ENCODE results near the gene HDAC4.

- no peak for TF ChIP-seq POLR2A (IDR thresholded peaks at IDR 0.05)
- TF ChIP-seq, protein P1, sequence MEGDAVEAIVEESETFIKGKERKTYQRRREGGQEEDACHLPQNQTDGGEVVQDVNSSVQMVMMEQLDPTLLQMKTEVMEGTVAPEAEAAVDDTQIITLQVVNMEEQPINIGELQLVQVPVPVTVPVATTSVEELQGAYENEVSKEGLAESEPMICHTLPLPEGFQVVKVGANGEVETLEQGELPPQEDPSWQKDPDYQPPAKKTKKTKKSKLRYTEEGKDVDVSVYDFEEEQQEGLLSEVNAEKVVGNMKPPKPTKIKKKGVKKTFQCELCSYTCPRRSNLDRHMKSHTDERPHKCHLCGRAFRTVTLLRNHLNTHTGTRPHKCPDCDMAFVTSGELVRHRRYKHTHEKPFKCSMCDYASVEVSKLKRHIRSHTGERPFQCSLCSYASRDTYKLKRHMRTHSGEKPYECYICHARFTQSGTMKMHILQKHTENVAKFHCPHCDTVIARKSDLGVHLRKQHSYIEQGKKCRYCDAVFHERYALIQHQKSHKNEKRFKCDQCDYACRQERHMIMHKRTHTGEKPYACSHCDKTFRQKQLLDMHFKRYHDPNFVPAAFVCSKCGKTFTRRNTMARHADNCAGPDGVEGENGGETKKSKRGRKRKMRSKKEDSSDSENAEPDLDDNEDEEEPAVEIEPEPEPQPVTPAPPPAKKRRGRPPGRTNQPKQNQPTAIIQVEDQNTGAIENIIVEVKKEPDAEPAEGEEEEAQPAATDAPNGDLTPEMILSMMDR (IDR thresholded peaks at IDR 0.05), result no peak
- TF ChIP-seq POLR2AphosphoS5 (IDR thresholded peaks at IDR 0.05), result no peak
Observed at GRCh38 chr2:239047861-239048260, 353.0 kb downstream of the HDAC4 start.
